GM12878 (cell line): ENCODE data around the gene COX19. TPM values are rescaled to one million over a fixed set of nuclear protein-coding genes. Genes with fewer than 3 reads are reported as not detected.

ENCODE experiments used
- ATAC-seq: fragments of 200-7000 bp; cut with Tn5 transposase; 3 replicates; pipeline ENCODE4 v1.9.1; 2020; ENCODE audit warnings: mild to moderate bottlenecking, moderate library complexity
- BruUV-seq: library from RNA; stranded (reverse); fragments of 400-500 nt; replicated peaks from 2 replicates; lab custom pipeline; 2021; lab: Mats Ljungman, UMichigan
- CTCF ChIA-PET: fragments of 300-600 bp; sonication (Branson Sonifier 250); formaldehyde crosslinking; extraction: SDS; loops from one replicate; lab custom pipeline; 2021; ENCODE audit warnings: inconsistent platforms; lab: Yijun Ruan, JAX
- POLR2A ChIA-PET: fragments of 350-600 bp; formaldehyde crosslinking; extraction: SDS; loops from one replicate; lab custom pipeline; 2021; ENCODE audit warnings: inconsistent platforms; lab: Charles Lee
- RAD21 ChIA-PET: fragments of 300-600 bp; sonication (Branson Sonifier 250); formaldehyde crosslinking; loops from one replicate; lab custom pipeline; 2023; ENCODE audit warnings: antibody characterized with exemption; ENCODE audit not compliant: unreplicated experiment; lab: Charles Lee
- SMC1A ChIA-PET: fragments of 300-600 bp; sonication (Branson Sonifier 250); formaldehyde crosslinking; loops from one replicate; lab custom pipeline; 2023; ENCODE audit not compliant: unreplicated experiment, uncharacterized antibody; lab: Charles Lee
- DNase-seq: peaks from one replicate; pipeline ENCODE4 v3.0.0-alpha.2; 2011; ENCODE audit warnings: low read depth, low spot score
- FAIRE-seq: peaks from 3 replicates; lab custom pipeline; 2011; peaks lifted over from hg19 to GRCh38; lab: Jason Lieb, UNC
- H2AFZ ChIP-seq: 2 replicates; pipeline ENCODE4 v1.6.0; 2011; ENCODE audit warnings: low read depth, low read length, control low read depth; ENCODE audit not compliant: control insufficient read depth
- H3K27ac ChIP-seq: 2 replicates; pipeline ENCODE4 v1.5.1; 2011; ENCODE audit warnings: control low read depth; ENCODE audit not compliant: control insufficient read depth, insufficient read depth
- H3K27me3 ChIP-seq, 2 experiments: replicated peaks in 1 of 2; 2 replicates each; pipeline versions ENCODE4 v1.6.0 to v1.6.1; 2011; ENCODE audit warnings: low read length in 1 of 2; ENCODE audit not compliant: control insufficient read depth in 2 of 2, insufficient read depth in 2 of 2
- H3K36me3 ChIP-seq, 2 experiments: 2 replicates each; pipeline ENCODE4 v1.5.1; 2011; ENCODE audit warnings: low read length in 1 of 2; ENCODE audit not compliant: control insufficient read depth in 2 of 2, insufficient read depth in 2 of 2
- H3K4me1 ChIP-seq: 2 replicates; pipeline ENCODE4 v1.6.1; 2011; ENCODE audit warnings: mild to moderate bottlenecking, low read length, moderate library complexity, mixed read lengths; ENCODE audit not compliant: control insufficient read depth, insufficient read depth
- H3K4me2 ChIP-seq: 2 replicates; pipeline ENCODE4 v1.6.0; 2011; ENCODE audit warnings: control low read depth; ENCODE audit not compliant: control insufficient read depth, insufficient read depth
- H3K4me3 ChIP-seq: fragments of 200-600 bp; sonication (generic); 2 replicates; pipeline ENCODE4 v1.5.1; 2016
- H3K79me2 ChIP-seq: 2 replicates; pipeline ENCODE4 v1.6.0; 2011; ENCODE audit warnings: low read length; ENCODE audit not compliant: control insufficient read depth, insufficient read depth
- H3K9ac ChIP-seq: 2 replicates; pipeline ENCODE4 v1.8.0; 2011; ENCODE audit warnings: low read length, control low read depth, mixed read lengths; ENCODE audit not compliant: control insufficient read depth, insufficient read depth
- H3K9me3 ChIP-seq: replicated peaks from 3 replicates; pipeline ENCODE4 v1.5.1; 2011; ENCODE audit warnings: mild to moderate bottlenecking, low read length; ENCODE audit not compliant: control insufficient read depth, insufficient read depth
- H4K20me1 ChIP-seq: 2 replicates; pipeline ENCODE4 v1.6.0; 2011; ENCODE audit not compliant: control insufficient read depth, insufficient read depth
- BCL11A ChIP-seq: IDR thresholded peaks from 2 replicates; pipeline ENCODE4 v1.6.1; 2011; ENCODE audit warnings: low read depth, low read length
- BMI1 ChIP-seq: fragments of 450-650 bp; IDR thresholded peaks from 2 replicates; pipeline ENCODE4 v1.6.1; 2016; ENCODE audit warnings: mild to moderate bottlenecking, moderate library complexity, borderline replicate concordance
- EZH2 ChIP-seq: IDR thresholded peaks from 2 replicates; pipeline ENCODE4 v1.6.1; 2012; ENCODE audit warnings: low read depth, mild to moderate bottlenecking, control low read depth, inconsistent platforms, low read length, borderline replicate concordance; ENCODE audit not compliant: control insufficient read depth
- HDAC2 ChIP-seq: fragments of 200-600 bp; sonication (generic); IDR thresholded peaks from 2 replicates; pipeline ENCODE4 v1.6.1; 2017
- IKZF2 ChIP-seq, 2 experiments: fragments of 450-650 bp; IDR thresholded peaks; 2 replicates each; pipeline ENCODE4 v1.6.1; 2017; ENCODE audit warnings: mild to moderate bottlenecking in 2 of 2, moderate library complexity in 2 of 2
- JUND ChIP-seq: IDR thresholded peaks from 2 replicates; pipeline ENCODE4 v1.6.1; 2012; ENCODE audit warnings: low read depth, mild to moderate bottlenecking, low read length, improper control_type of control experiment, moderate library complexity
- MEF2B ChIP-seq: fragments of 450-650 bp; IDR thresholded peaks from 2 replicates; pipeline ENCODE4 v1.6.1; 2018; ENCODE audit warnings: mild to moderate bottlenecking, moderate library complexity; ENCODE audit not compliant: partially characterized antibody, poor library complexity, severe bottlenecking
- MLLT1 ChIP-seq: fragments of 450-650 bp; IDR thresholded peaks from 2 replicates; pipeline ENCODE4 v1.6.1; 2016; ENCODE audit warnings: mild to moderate bottlenecking
- MTA3 ChIP-seq: IDR thresholded peaks from 2 replicates; pipeline ENCODE4 v1.6.1; 2012; ENCODE audit warnings: low read length, inconsistent platforms, borderline replicate concordance
- PBX3 ChIP-seq: IDR thresholded peaks from 2 replicates; pipeline ENCODE4 v1.6.1; 2011; ENCODE audit warnings: mild to moderate bottlenecking, low read depth, low read length, moderate library complexity; ENCODE audit not compliant: insufficient replicate concordance
- POU2F2 ChIP-seq: IDR thresholded peaks from 3 replicates; pipeline ENCODE4 v1.6.1; 2011; ENCODE audit warnings: low read depth, mild to moderate bottlenecking, low read length, borderline replicate concordance
- RCOR1 ChIP-seq: conservative IDR thresholded peaks from 2 replicates; pipeline ENCODE4 v1.6.1; 2012; ENCODE audit warnings: low read depth, low read length, improper control_type of control experiment
- RUNX3 ChIP-seq: IDR thresholded peaks from 2 replicates; pipeline ENCODE4 v1.6.1; 2012; ENCODE audit warnings: low read length, inconsistent platforms
- SMARCA5 ChIP-seq: fragments of 450-650 bp; IDR thresholded peaks from 2 replicates; pipeline ENCODE4 v1.6.1; 2017; ENCODE audit warnings: mild to moderate bottlenecking
- SPI1 ChIP-seq: IDR thresholded peaks from 2 replicates; pipeline ENCODE4 v1.6.1; 2011; ENCODE audit warnings: low read depth, mild to moderate bottlenecking, low read length, moderate library complexity, borderline replicate concordance; ENCODE audit not compliant: insufficient read depth
- ZBTB11 ChIP-seq: fragments of 450-650 bp; formaldehyde crosslinking; IDR thresholded peaks from 2 replicates; pipeline ENCODE4 v1.5.0; 2022; ENCODE audit warnings: mild to moderate bottlenecking, missing genetic modification characterization
- ZNF24 ChIP-seq: fragments of 450-650 bp; IDR thresholded peaks from 2 replicates; pipeline ENCODE4 v1.6.1; 2017; ENCODE audit warnings: antibody characterized with exemption, mild to moderate bottlenecking
- WGBS: methylation state at CpG from one replicate; pipeline ENCODE4 v1.1.6; 2016; ENCODE audit warnings: low lambda C conversion rate; ENCODE audit not compliant: insufficient replicate concordance, insufficient coverage; ENCODE audit errors: missing lambda C conversion rate; 5-methylcytosine and 5-hydroxymethylcytosine counted together
- in situ Hi-C: fragments of 300-500 bp; cut with MboI; formaldehyde crosslinking; loops from 9 replicates; pipeline ENCODE4 v1.14.3; 2018; ENCODE audit warnings: mixed read lengths
- intact Hi-C: fragments of 100-400 bp; cut with micrococcal nuclease; formaldehyde crosslinking; loops from one replicate; pipeline ENCODE4 v1.14.2; 2022; ENCODE audit not compliant: unreplicated experiment
- polyA plus RNA-seq, 11 experiments: library from polyadenylated mRNA; depleted of rRNA in 4 of 11; unstranded in 6 of 11; stranded (reverse) in 5 of 11; fragments of >200 nt; fragmentation: Nextera tagmentation in 4 of 11; fragmentation: Illumina TruSeq in 1 of 11; extraction: Ambion mirVana in 4 of 11; extraction: Trizol in 1 of 11; gene quantifications; 1 replicate in 1 of 11; 2 replicates in 10 of 11; pipeline versions ENCODE4 v1.2.1 to v1.2.3, GENCODE V29; 2011 to 2016; ENCODE audit warnings: inconsistent platforms in 2 of 11, missing spikeins in 2 of 11, low read depth in 1 of 11
- total RNA-seq, 4 experiments: library from RNA; depleted of rRNA in 3 of 4; stranded (reverse); fragments of >200 nt in 3 of 4; fragmentation: Illumina TruSeq in 1 of 4; extraction: Trizol in 1 of 4; gene quantifications; 2 replicates each; pipeline versions ENCODE4 v1.2.1 to v1.2.3, GENCODE V29; 2013 to 2021

Gene COX19
- total and polyA plus RNA-seq, 10 of the 15 experiments (the other 5 are each of a cell fraction or from before 2014, with no cell fraction given), result 3.7 to 17.9 (median 10.8) TPM

GRCh38 chr7:958221-959200 lies 16.8 kb downstream of the COX19 start:
- ChIA-PET SMC1A (interaction anchor here (1.1 kb wide), 1 partner anchor 16 kb away, joined by 3 read pairs; no protein-coding TSS in a partner anchor), CTCF (interaction anchor here (1.5 to 1.8 kb wide), 2 partner anchors 14 to 49 kb away, joined by 4 to 6 read pairs; no protein-coding TSS in a partner anchor), RAD21 (interaction anchor here (1.4 to 1.8 kb wide), 2 partner anchors 8 to 30 kb away, joined by 3 to 6 read pairs; no protein-coding TSS in a partner anchor), POLR2A (interaction anchor here (0.6 kb wide), 1 partner anchor 45 kb away, joined by 5 read pairs; no protein-coding TSS in a partner anchor)
- intact Hi-C loops, result loop anchor here (10.0 kb wide), 1 partner anchor 174 kb away; no protein-coding TSS in a partner anchor
- no peak for DNase-seq
- H4K20me1 ChIP-seq, result no peaks in the 10 kb centered on the region
- H3K9me3 ChIP-seq, result no peaks in the 10 kb centered on the region; the same call in 2 of the 3 replicates
- H3K27me3 ChIP-seq, result no peaks in the 10 kb centered on the region
- no peaks in the 10 kb centered on the region for H3K36me3 ChIP-seq
- BruUV-seq, result no TSS peak
- no peak overlapping the region for H3K9ac ChIP-seq
- in situ Hi-C loops, result no loop called here
- H3K4me1 ChIP-seq, result peaks cover 8% of the 10 kb centered on the region
- no peak overlapping the region for H3K4me2 ChIP-seq
- FAIRE-seq, result no peak
- no peak for ATAC-seq
- H3K27ac ChIP-seq, result no peak overlapping the region
- WGBS, result 59% methylated on average over 36 of the region's 36 CpGs
- no peak overlapping the region for H2AFZ ChIP-seq
- H3K4me3 ChIP-seq, result no peak overlapping the region
- H3K79me2 ChIP-seq, result peaks cover 4% of the 10 kb centered on the region
- TF ChIP-seq POU2F2 (no peak), SMARCA5 (no peak), IKZF2 (IDR thresholded peaks at IDR 0.05) (no peak), SPI1 (no peak), MTA3 (no peak), BCL11A (no peak), BMI1 (no peak), HDAC2 (no peak), MLLT1 (no peak), EZH2 (no peak), JUND (no peak), ZNF24 (no peak), PBX3 (no peak), RCOR1 (no peak), ZBTB11 (CRISPR knock-in tag) (no peak), RUNX3 (no peak), MEF2B (no peak)
